GM19023 (cell line): ENCODE data around the gene PRTG.
"Not testable (repeated sequence)": the region's sequence is repeated elsewhere in the genome, so short reads cannot be mapped to it uniquely, and the experiment has no call there.

Experiments
- ATAC-seq: cut with Tn5 transposase; IDR thresholded peaks from one replicate; pipeline ENCODE4 v1.9.1; 2021; ENCODE audit warnings: mild to moderate bottlenecking, moderate library complexity; ENCODE audit not compliant: unreplicated experiment

PRTG gene

GRCh38 chr15:55750706-55751105, 7.8 kb upstream of the PRTG start:
- ATAC-seq = no peak

- ATAC-seq = no peak
These were observed 1.0 kb upstream of the PRTG start for GRCh38 chr15:55743729-55744655.

- ATAC-seq = no peak
These were observed 440 bp downstream of the PRTG start for GRCh38 chr15:55742498-55742926.

- ATAC-seq = no peak
These were observed 987 bp downstream of the PRTG start for GRCh38 chr15:55741833-55742497.

- no peak for ATAC-seq
These were observed 1.7 kb downstream of the PRTG start for GRCh38 chr15:55740981-55741832.

GRCh38 chr15:55740359-55740878, 2.5 kb downstream of the PRTG start:
- ATAC-seq = no peak

- ATAC-seq = no peak
These were observed 3.3 kb downstream of the PRTG start for GRCh38 chr15:55739641-55740040.

- ATAC-seq = no peak
These were observed 4.2 kb downstream of the PRTG start for GRCh38 chr15:55738715-55739114.

GRCh38 chr15:55737373-55737772, 5.6 kb downstream of the PRTG start:
- ATAC-seq = no peak

- no peak for ATAC-seq
These were observed 6.2 kb downstream of the PRTG start for GRCh38 chr15:55736756-55737155.

- no peak for ATAC-seq
These were observed 8.3 kb downstream of the PRTG start for GRCh38 chr15:55734641-55735040.

- not testable (repeated sequence) for ATAC-seq
These were observed 9.5 kb downstream of the PRTG start for GRCh38 chr15:55733461-55733860.

- ATAC-seq = no peak
These were observed 21.3 kb downstream of the PRTG start for GRCh38 chr15:55721554-55722185.

GRCh38 chr15:55715355-55716076, 27.4 kb downstream of the PRTG start:
- ATAC-seq = no peak

GRCh38 chr15:55714064-55714463, 28.9 kb downstream of the PRTG start:
- no peak for ATAC-seq

- no peak for ATAC-seq
These were observed 30.6 kb downstream of the PRTG start for GRCh38 chr15:55712363-55712762.

- no peak for ATAC-seq
These were observed 32.7 kb downstream of the PRTG start for GRCh38 chr15:55710286-55710685.

- ATAC-seq = no peak
These were observed 33.5 kb downstream of the PRTG start for GRCh38 chr15:55709458-55709857.

GRCh38 chr15:55708720-55709119, 34.2 kb downstream of the PRTG start:
- no peak for ATAC-seq

GRCh38 chr15:55707951-55708350, 35.0 kb downstream of the PRTG start:
- no peak for ATAC-seq
